Mesenchymal stem cell (in vitro differentiated cells and primary cell): Measurements from ENCODE around the gene NDUFB2.

Experiments
- DNase-seq: peaks from one replicate; pipeline ENCODE4 v3.0.0-alpha.2; 2013
- H2AFZ ChIP-seq: one replicate; pipeline ENCODE4 v1.6.1; 2013; ENCODE audit warnings: low read depth, mild to moderate bottlenecking, control low read depth, inconsistent platforms, low read length, moderate library complexity
- H2AK5ac ChIP-seq: 2 replicates; pipeline ENCODE4 v1.6.1; 2013; ENCODE audit warnings: low read length, moderate library complexity, mild to moderate bottlenecking, inconsistent platforms; ENCODE audit not compliant: severe bottlenecking
- H2BK120ac ChIP-seq: one replicate; pipeline ENCODE4 v1.6.1; 2013; ENCODE audit warnings: low read depth, mild to moderate bottlenecking, inconsistent platforms, low read length, moderate library complexity
- H2BK12ac ChIP-seq, 2 experiments: one replicate each; pipeline ENCODE4 v1.6.1; 2013; ENCODE audit warnings: inconsistent platforms in 2 of 2, low read length in 2 of 2, mild to moderate bottlenecking in 2 of 2, moderate library complexity in 2 of 2, control low read depth in 1 of 2
- H2BK15ac ChIP-seq: one replicate; pipeline ENCODE4 v1.6.1; 2013; ENCODE audit warnings: mild to moderate bottlenecking, low read depth, inconsistent platforms; ENCODE audit not compliant: poor library complexity, severe bottlenecking
- H2BK5ac ChIP-seq: 2 replicates; pipeline ENCODE4 v1.6.1; 2013; ENCODE audit warnings: low read depth, mild to moderate bottlenecking, low read length, control low read depth, inconsistent platforms; ENCODE audit not compliant: poor library complexity, severe bottlenecking
- H3K14ac ChIP-seq, 2 experiments: one replicate each; pipeline ENCODE4 v1.6.1; 2013; ENCODE audit warnings: inconsistent platforms in 2 of 2, low read length in 2 of 2, control low read depth in 1 of 2, mild to moderate bottlenecking in 1 of 2, moderate library complexity in 1 of 2
- H3K18ac ChIP-seq, 2 experiments: one replicate each; pipeline ENCODE4 v1.6.1; 2013; ENCODE audit warnings: inconsistent platforms in 2 of 2, low read length in 2 of 2, control low read depth in 1 of 2, low read depth in 1 of 2, mild to moderate bottlenecking in 1 of 2
- H3K23ac ChIP-seq, 2 experiments: one replicate each; pipeline ENCODE4 v1.6.1; 2013; ENCODE audit warnings: inconsistent platforms in 2 of 2, low read length in 2 of 2, mild to moderate bottlenecking in 2 of 2, moderate library complexity in 2 of 2, control low read depth in 1 of 2
- H3K27ac ChIP-seq: 2 replicates; pipeline ENCODE4 v1.5.1; 2013; ENCODE audit warnings: mild to moderate bottlenecking, moderate library complexity, low read length, control low read depth, inconsistent platforms; ENCODE audit not compliant: poor library complexity, severe bottlenecking
- H3K27me3 ChIP-seq, 2 experiments: 2 replicates each; pipeline versions ENCODE4 v1.6.1 to v1.7.0; 2013; ENCODE audit warnings: low read length in 2 of 2, mild to moderate bottlenecking in 2 of 2, moderate library complexity in 2 of 2, control low read depth in 1 of 2, inconsistent platforms in 1 of 2; ENCODE audit not compliant: control insufficient read depth in 1 of 2, insufficient read depth in 1 of 2
- H3K36me3 ChIP-seq, 2 experiments: 2 replicates each; pipeline versions ENCODE4 v1.6.1 to v1.7.0; 2013; ENCODE audit warnings: low read length in 2 of 2, control low read depth in 1 of 2, inconsistent platforms in 1 of 2, low read depth in 1 of 2, mild to moderate bottlenecking in 1 of 2; ENCODE audit not compliant: insufficient read depth in 2 of 2, control insufficient read depth in 1 of 2
- H3K4ac ChIP-seq, 2 experiments: one replicate each; pipeline ENCODE4 v1.6.1; 2013; ENCODE audit warnings: inconsistent platforms in 2 of 2, low read length in 2 of 2, mild to moderate bottlenecking in 2 of 2, moderate library complexity in 2 of 2, control low read depth in 1 of 2, low read depth in 1 of 2
- H3K4me1 ChIP-seq: 2 replicates; pipeline ENCODE4 v1.6.1; 2013; ENCODE audit warnings: low read depth, low read length, control low read depth; ENCODE audit not compliant: control insufficient read depth, insufficient read depth
- H3K4me2 ChIP-seq: 2 replicates; pipeline ENCODE4 v1.6.1; 2013; ENCODE audit warnings: low read length, mild to moderate bottlenecking, inconsistent platforms; ENCODE audit not compliant: poor library complexity, severe bottlenecking
- H3K4me3 ChIP-seq, 2 experiments: 2 replicates each; pipeline versions ENCODE4 v1.5.1 to v1.7.0; 2013; ENCODE audit warnings: low read length in 2 of 2, mild to moderate bottlenecking in 2 of 2, control low read depth in 1 of 2, low read depth in 1 of 2; ENCODE audit not compliant: insufficient read depth in 1 of 2
- H3K79me1 ChIP-seq: replicated peaks from 2 replicates; pipeline ENCODE4 v1.6.1; 2013; ENCODE audit warnings: mild to moderate bottlenecking, control low read depth, low read length, inconsistent platforms; ENCODE audit not compliant: poor library complexity, severe bottlenecking
- H3K9ac ChIP-seq: 2 replicates; pipeline ENCODE4 v1.7.0; 2013; ENCODE audit warnings: mild to moderate bottlenecking, low read length, moderate library complexity
- H3K9me3 ChIP-seq: 2 replicates; pipeline ENCODE4 v1.7.0; 2013; ENCODE audit warnings: mild to moderate bottlenecking, low read length; ENCODE audit not compliant: control insufficient read depth
- H4K8ac ChIP-seq: one replicate; pipeline ENCODE4 v1.6.1; 2013; ENCODE audit warnings: inconsistent platforms, mild to moderate bottlenecking, low read length, moderate library complexity
- H4K91ac ChIP-seq: one replicate; pipeline ENCODE4 v1.6.1; 2013; ENCODE audit warnings: mild to moderate bottlenecking, low read length, inconsistent platforms
- WGBS: methylation state at CpG from one replicate; pipeline ENCODE4 v1.1.7; 2013; ENCODE audit warnings: mixed read lengths; 5-methylcytosine and 5-hydroxymethylcytosine counted together

Gene NDUFB2

GRCh38 chr7:140677496-140677895, 19.0 kb upstream of the NDUFB2 start:
- H3K4me1 ChIP-seq: peaks cover 17% of the 10 kb centered on the region
- no peak overlapping the region for H3K9ac ChIP-seq
- no peak overlapping the region for H2AK5ac ChIP-seq
- peaks cover 29 to 52% of the 10 kb centered on the region in 2 experiments for H3K36me3 ChIP-seq
- no peaks in the 10 kb centered on the region for H3K27me3 ChIP-seq
- DNase-seq: no peak
- H2BK5ac ChIP-seq: no peak overlapping the region
- H3K14ac ChIP-seq: no peak overlapping the region
- H2BK12ac ChIP-seq: no peak overlapping the region
- no peak overlapping the region for H2BK15ac ChIP-seq
- no peak overlapping the region for H2BK120ac ChIP-seq
- H3K4me2 ChIP-seq: no peak overlapping the region
- H3K79me1 ChIP-seq: peaks cover 14% of the 10 kb centered on the region
- H4K91ac ChIP-seq: no peak overlapping the region
- no peak overlapping the region for H3K4me3 ChIP-seq
- no peak overlapping the region for H3K18ac ChIP-seq
- no peak overlapping the region for H4K8ac ChIP-seq
- WGBS: 97% methylated on average over 3 of the region's 3 CpGs
- no peak overlapping the region for H3K27ac ChIP-seq
- no peak overlapping the region for H3K4ac ChIP-seq
- no peaks in the 10 kb centered on the region for H3K9me3 ChIP-seq
- no peak overlapping the region for H2AFZ ChIP-seq
- no peak overlapping the region for H3K23ac ChIP-seq

GRCh38 chr7:140678081-140678815, 18.3 kb upstream of the NDUFB2 start:
- Histone ChIP-seq H3K14ac (no peak overlapping the region), H4K91ac (no peak overlapping the region), H4K8ac (no peak overlapping the region), H3K9ac (no peak overlapping the region), H2AK5ac (no peak overlapping the region), H3K18ac (no peak overlapping the region), H3K79me1 (peaks cover 13% of the 10 kb centered on the region), H3K4me2 (no peak overlapping the region), H2BK120ac (no peak overlapping the region), H2BK15ac (no peak overlapping the region), H3K9me3 (no peaks in the 10 kb centered on the region), H2AFZ (no peak overlapping the region), H3K27me3 (no peaks in the 10 kb centered on the region), H3K4ac (no peak overlapping the region), H3K4me3 (no peak overlapping the region), H2BK5ac (no peak overlapping the region), H2BK12ac (no peak overlapping the region), H3K36me3 (peaks cover 29 to 52% of the 10 kb centered on the region in 2 experiments), H3K4me1 (peaks cover 13% of the 10 kb centered on the region), H3K23ac (no peak overlapping the region), H3K27ac (no peak overlapping the region)
- DNase-seq: no peak
- WGBS: 95% methylated on average over 20 of the region's 20 CpGs

GRCh38 chr7:140678816-140679130, 17.7 kb upstream of the NDUFB2 start:
- H4K8ac ChIP-seq: no peak overlapping the region
- peaks cover 9% of the 10 kb centered on the region for H3K4me1 ChIP-seq
- no peak overlapping the region for H2AFZ ChIP-seq
- H3K9ac ChIP-seq: no peak overlapping the region
- no peak overlapping the region for H2BK12ac ChIP-seq
- no peak overlapping the region for H3K4ac ChIP-seq
- DNase-seq: no peak
- 93% methylated on average over 7 of the region's 7 CpGs for WGBS
- no peak overlapping the region for H2BK120ac ChIP-seq
- no peak overlapping the region for H4K91ac ChIP-seq
- peaks cover 13% of the 10 kb centered on the region for H3K79me1 ChIP-seq
- H3K4me2 ChIP-seq: no peak overlapping the region
- peaks cover 29 to 54% of the 10 kb centered on the region in 2 experiments for H3K36me3 ChIP-seq
- no peak overlapping the region for H2BK15ac ChIP-seq
- H3K9me3 ChIP-seq: no peaks in the 10 kb centered on the region
- H3K27me3 ChIP-seq: no peaks in the 10 kb centered on the region
- H3K23ac ChIP-seq: no peak overlapping the region
- no peak overlapping the region for H3K4me3 ChIP-seq
- H3K14ac ChIP-seq: no peak overlapping the region
- H2AK5ac ChIP-seq: no peak overlapping the region
- no peak overlapping the region for H2BK5ac ChIP-seq
- no peak overlapping the region for H3K27ac ChIP-seq
- no peak overlapping the region for H3K18ac ChIP-seq

- Histone ChIP-seq H2BK15ac (no peak overlapping the region), H2AFZ (no peak overlapping the region), H4K8ac (no peak overlapping the region), H3K27ac (no peak overlapping the region), H3K4ac (no peak overlapping the region), H3K79me1 (peaks cover 12% of the 10 kb centered on the region), H4K91ac (no peak overlapping the region), H3K4me3 (peak overlapping the region in 1 of 2 experiments; percentile 23), H3K9ac (no peak overlapping the region), H3K18ac (no peak overlapping the region), H3K4me1 (peaks cover 5% of the 10 kb centered on the region), H2BK12ac (no peak overlapping the region), H2BK5ac (no peak overlapping the region), H3K23ac (no peak overlapping the region), H2AK5ac (no peak overlapping the region), H3K9me3 (no peaks in the 10 kb centered on the region), H3K36me3 (peaks cover 30 to 58% of the 10 kb centered on the region in 2 experiments), H2BK120ac (no peak overlapping the region), H3K4me2 (no peak overlapping the region), H3K27me3 (no peaks in the 10 kb centered on the region), H3K14ac (no peak overlapping the region)
- 97% methylated on average over 9 of the region's 9 CpGs for WGBS
- DNase-seq: no peak
Measured at GRCh38 chr7:140679186-140679585, 17.3 kb upstream of the NDUFB2 start.
